ENCODE data around the gene MYOC.

- TF ChIP-seq CTCF (IDR thresholded peaks at IDR 0.05; ENCODE audit: poor library complexity, severe bottlenecking): no peak
- TF ChIP-seq MXI1 (conservative IDR thresholded peaks at IDR 0.05; ENCODE audit: poor library complexity, severe bottlenecking): no peak
- no peak for TF ChIP-seq EZH2 (IDR thresholded peaks at IDR 0.05; ENCODE audit: borderline replicate concordance, insufficient read depth, low read length, poor library complexity, severe bottlenecking)
- no peak for TF ChIP-seq RAD21 (conservative IDR thresholded peaks at IDR 0.05)
- TF ChIP-seq SMC3 (conservative IDR thresholded peaks at IDR 0.05; ENCODE audit: poor library complexity): no peak
- TF ChIP-seq POLR2AphosphoS5 (IDR thresholded peaks at IDR 0.05): no peak
- no peak for TF ChIP-seq TAF1 (IDR thresholded peaks at IDR 0.05; ENCODE audit: low read depth)
- TF ChIP-seq EP300 (conservative IDR thresholded peaks at IDR 0.05; ENCODE audit: poor library complexity, severe bottlenecking): no peak
Measured at GRCh38 chr1:171643156-171643555, 9.3 kb downstream of the MYOC start.

All from neural cell (in vitro differentiated cells).